ENCODE results near the gene NME9. TPM values are rescaled to one million over a fixed set of nuclear protein-coding genes. Genes with fewer than 3 reads are reported as not detected.
"Not testable (repeated sequence)": the region's sequence is repeated elsewhere in the genome, so short reads cannot be mapped to it uniquely, and the experiment has no call there.

NME9 gene
- total and polyA plus RNA-seq, 2 of the 4 experiments (the other 2 are of a cell fraction): not detected

- H3K18ac ChIP-seq (ENCODE audit: low read depth, low read length); H3K9me1 ChIP-seq (ENCODE audit: insufficient read depth, low read length); H3K4ac ChIP-seq (ENCODE audit: low read depth, low read length); dilution Hi-C loops (cut with HindIII; ENCODE audit: low sequenced_read_pairs, unreplicated experiment); H3K14ac ChIP-seq (replicated peaks; ENCODE audit: low read depth, low read length); H4K5ac ChIP-seq (ENCODE audit: low read depth, low read length); H3K4me3 ChIP-seq (ENCODE audit: insufficient read depth, low read depth, low read length); BruUV-seq (replicated peaks); H2AK5ac ChIP-seq (ENCODE audit: low read depth, low read length); H3K4me2 ChIP-seq (ENCODE audit: low read depth, low read length); H3K36me3 ChIP-seq (ENCODE audit: control insufficient read depth, insufficient read depth, low read length); H3K27me3 ChIP-seq (ENCODE audit: control insufficient read depth, insufficient read depth, low read length); H3K23ac ChIP-seq (ENCODE audit: low read depth, low read length); H3K9me3 ChIP-seq (ENCODE audit: control insufficient read depth, insufficient read depth, low read length); H4K20me1 ChIP-seq (ENCODE audit: insufficient read depth, low read length); H3K27ac ChIP-seq (ENCODE audit: insufficient read depth, low read length); H2BK5ac ChIP-seq (ENCODE audit: low read depth, low read length, poor library complexity, severe bottlenecking); DNase-seq; in situ Hi-C loops (cut with MboI; ENCODE audit: low sequenced_read_pairs); POLR2A ChIA-PET (ENCODE audit: unreplicated experiment); H3K9ac ChIP-seq (ENCODE audit: low read depth, low read length); H2BK20ac ChIP-seq (ENCODE audit: low read depth, low read length); H2AFZ ChIP-seq (replicated peaks; ENCODE audit: low read length, poor library complexity); ATAC-seq (ENCODE audit: low read depth); H2AK9ac ChIP-seq (replicated peaks; ENCODE audit: low read depth, low read length, poor library complexity); H4K8ac ChIP-seq (ENCODE audit: low read depth in 2 of 2, low read length in 2 of 2); H4K91ac ChIP-seq (ENCODE audit: insufficient read depth, low read depth, low read length); H2BK120ac ChIP-seq (ENCODE audit: low read depth, low read length); H2BK15ac ChIP-seq (ENCODE audit: low read depth, low read length); intact Hi-C loops (cut with micrococcal nuclease); H3K56ac ChIP-seq (ENCODE audit: extremely low read depth, insufficient read depth, low read length): not testable (repeated sequence)
- CTCF ChIA-PET: interaction anchor here (1.2 kb wide), 1 partner anchor 10 kb away, joined by 5 read pairs; no protein-coding TSS in a partner anchor
- Histone ChIP-seq H3K79me1 (ENCODE audit: low read depth in 1 of 2, low read length in 2 of 2) (peaks cover 16 to 25% of the 10 kb centered on the region in 2 experiments), H3K4me1 (ENCODE audit: control insufficient read depth, insufficient read depth, low read length) (peaks cover 10% of the 10 kb centered on the region)
- no CpG with 5 or more reads among the region's 11 CpGs for WGBS, 2 experiments (ENCODE audit: extremely low coverage in 2 of 2, insufficient read length in 1 of 2)
These were observed 47.6 kb upstream of the NME9 start for GRCh38 chr3:138377212-138377611.

Data from IMR-90 (cell line).